Heart left ventricle (tissue), 16 donors: Measurements from ENCODE around the gene CHMP2A. TPM values are rescaled to one million over a fixed set of nuclear protein-coding genes. Genes with fewer than 3 reads are reported as not detected.

Experiments used
- ATAC-seq, 4 donors: fragments of 200-7000 bp; cut with Tn5 transposase; one replicate each; pipeline ENCODE4 v1.9.1; 2020 to 2022; ENCODE audit warnings: moderate library complexity in 4 of 4, mild to moderate bottlenecking in 3 of 4, moderate number of reproducible peaks in 1 of 4
- DNase-seq, 5 donors: peaks; one replicate each; pipeline ENCODE4 v3.0.0-alpha.2; 2020
- H3K27ac ChIP-seq, 12 donors: fragments of 200-600 bp; sonication (generic) in 4 of 12; one replicate each; pipeline versions ENCODE4 v1.5.0 to v1.8.0; 2016 to 2022; ENCODE audit warnings: mild to moderate bottlenecking in 2 of 12
- H3K27me3 ChIP-seq, 9 donors: fragments of 200-600 bp; sonication (generic) in 2 of 9; one replicate each; pipeline versions ENCODE4 v1.5.1 to v1.8.0; 2016 to 2022; ENCODE audit warnings: mild to moderate bottlenecking in 3 of 9
- H3K36me3 ChIP-seq, 9 donors: fragments of 200-600 bp; sonication (generic) in 2 of 9; one replicate each; pipeline versions ENCODE4 v1.5.0 to v1.8.0; 2018 to 2022; ENCODE audit warnings: mild to moderate bottlenecking in 2 of 9
- H3K4me1 ChIP-seq, 12 donors: fragments of 200-600 bp; sonication (generic) in 4 of 12; one replicate each; pipeline versions ENCODE4 v1.5.0 to v1.8.0; 2016 to 2022; ENCODE audit warnings: mild to moderate bottlenecking in 3 of 12
- H3K4me3 ChIP-seq, 12 donors: fragments of 200-600 bp; sonication (generic) in 4 of 12; one replicate each; pipeline versions ENCODE4 v1.5.0 to v1.8.0; 2017 to 2022; ENCODE audit warnings: mild to moderate bottlenecking in 9 of 12, moderate library complexity in 4 of 12
- H3K9me3 ChIP-seq, 12 donors: fragments of 200-600 bp; sonication (generic) in 4 of 12; one replicate each; pipeline versions ENCODE4 v1.5.0 to v1.8.0; 2016 to 2022; ENCODE audit warnings: mild to moderate bottlenecking in 1 of 12
- POLR2A ChIP-seq, 2 donors: fragments of 450-650 bp; IDR thresholded peaks; one replicate each; pipeline ENCODE4 v1.6.1; 2017; ENCODE audit warnings: antibody characterized with exemption in 2 of 2, mild to moderate bottlenecking in 2 of 2, moderate library complexity in 2 of 2
- WGBS, 4 donors: extraction: QIAGEN DNeasy Blood & Tissue Kit in 2 of 4; methylation state at CpG; one replicate each; pipeline versions ENCODE4 v1.1.5 to v1.1.7; 2013 to 2018; 5-methylcytosine and 5-hydroxymethylcytosine counted together
- intact Hi-C, 10 donors: fragments of 100-400 bp; cut with DNase I; formaldehyde crosslinking; loops; one replicate each; pipeline versions ENCODE4 v1.11.1 to v1.14.2; 2022
- polyA plus RNA-seq, 2 donors: library from polyadenylated mRNA; stranded (reverse); fragments of 200-250 nt; gene quantifications; one replicate each; pipeline ENCODE4 v1.2.3, GENCODE V29; 2013
- total RNA-seq, 9 donors: library from RNA; depleted of rRNA in 2 of 9; stranded (reverse); fragments of >200 nt in 2 of 9; fragmentation: NEBNext Ultra II Directional in 3 of 9; extraction: Animal tissue kit (Norgen Biotek cat#: 25700) in 3 of 9; gene quantifications; one replicate each; pipeline versions ENCODE4 v1.1.0 to v1.2.4, GENCODE V29; 2016 to 2023
- TF ChIP-seq, protein P1 (sequence below), 12 donors: fragments of 200-600 bp; sonication (generic) in 4 of 12; IDR thresholded peaks; one replicate each; pipeline versions ENCODE4 v1.5.0 to v1.8.0; 2018 to 2022; ENCODE audit warnings: antibody characterized with exemption in 12 of 12, mild to moderate bottlenecking in 5 of 12
- donor health status: ischemic (EF 13 %, LVEDD 7.1; RV severe dilation, severe dysfunction).
- donor health status: healthy with polysubstance abuse.
- donor health status: DM: no; HTN: yes; CAD: no.
- donor health status: DM: no; HTN: no; CAD: no.
- donor health status: ischemic (EF 25% LVEDD 6.9; RV normal size, moderate dysfunction).
- donor health status: ischemic (EF 25% LVEDD 5.7; RV mildly dilated, moderate dysfunction).
- donor health status: healthy.
- donor health status: DM: yes; HTN: yes; CAD: no.
- donor health status: ischemic (EF 35%, LVEDD 5.7; RV mildly dilated, moderate dysfunction).
- donor health status: nonischemic (EF 11% LVEDD 7.7; RV severe dilation, severe dysfunction).
- donor health status: DM: yes; HTN: yes; CAD: no.
- donor health status: PGD.
- donor health status: ischemic (EF 29% LVEDD 5.4; RV normal size, mild dysfunction).
- donor health status: nonischemic (EF 23%, LVEDD 6.1; RV moderate dilation, normal function).

CHMP2A gene
- total and polyA plus RNA-seq, 11 donors: 113 to 266 (median 138) TPM

DNA sequence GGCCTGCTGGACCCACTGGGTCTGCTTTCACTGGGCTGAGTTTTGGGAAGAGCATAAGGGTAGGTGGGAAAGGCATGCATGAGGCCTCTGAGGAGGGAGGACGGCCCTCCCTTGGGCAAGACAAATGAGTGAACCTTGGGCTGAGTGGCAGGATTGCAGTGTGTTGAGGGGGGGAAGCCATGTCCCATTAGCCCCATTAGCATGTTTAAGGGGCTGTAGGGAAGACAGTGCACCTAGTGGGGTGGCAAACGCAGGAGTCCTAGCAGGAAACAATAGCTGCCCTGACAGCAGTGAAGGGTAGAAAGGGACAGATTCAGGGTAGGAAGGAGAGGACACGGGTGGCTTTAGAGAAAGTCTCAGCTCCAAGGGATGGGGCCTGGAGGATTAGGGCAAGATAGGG is 32.2 kb downstream of the CHMP2A start:
- no peaks in the 10 kb centered on the region for H3K9me3 ChIP-seq
- peaks cover 7 to 26% (median 17%) of the 10 kb centered on the region in 12 donors for H3K4me1 ChIP-seq
- H3K27ac ChIP-seq: no peak overlapping the region
- intact Hi-C loops: no loop called here
- H3K27me3 ChIP-seq: no peaks in the 10 kb centered on the region
- no peak overlapping the region for H3K4me3 ChIP-seq
- 73 to 85% (median 82%) methylated on average over 3 of the region's 3 CpGs for WGBS, 4 donors
- ATAC-seq: no peak
- no peaks in the 10 kb centered on the region for H3K36me3 ChIP-seq
- TF ChIP-seq POLR2A (IDR thresholded peaks at IDR 0.05): no peak
- TF ChIP-seq, protein P1, sequence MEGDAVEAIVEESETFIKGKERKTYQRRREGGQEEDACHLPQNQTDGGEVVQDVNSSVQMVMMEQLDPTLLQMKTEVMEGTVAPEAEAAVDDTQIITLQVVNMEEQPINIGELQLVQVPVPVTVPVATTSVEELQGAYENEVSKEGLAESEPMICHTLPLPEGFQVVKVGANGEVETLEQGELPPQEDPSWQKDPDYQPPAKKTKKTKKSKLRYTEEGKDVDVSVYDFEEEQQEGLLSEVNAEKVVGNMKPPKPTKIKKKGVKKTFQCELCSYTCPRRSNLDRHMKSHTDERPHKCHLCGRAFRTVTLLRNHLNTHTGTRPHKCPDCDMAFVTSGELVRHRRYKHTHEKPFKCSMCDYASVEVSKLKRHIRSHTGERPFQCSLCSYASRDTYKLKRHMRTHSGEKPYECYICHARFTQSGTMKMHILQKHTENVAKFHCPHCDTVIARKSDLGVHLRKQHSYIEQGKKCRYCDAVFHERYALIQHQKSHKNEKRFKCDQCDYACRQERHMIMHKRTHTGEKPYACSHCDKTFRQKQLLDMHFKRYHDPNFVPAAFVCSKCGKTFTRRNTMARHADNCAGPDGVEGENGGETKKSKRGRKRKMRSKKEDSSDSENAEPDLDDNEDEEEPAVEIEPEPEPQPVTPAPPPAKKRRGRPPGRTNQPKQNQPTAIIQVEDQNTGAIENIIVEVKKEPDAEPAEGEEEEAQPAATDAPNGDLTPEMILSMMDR (IDR thresholded peaks at IDR 0.05): no peak
- no peak for DNase-seq

DNA sequence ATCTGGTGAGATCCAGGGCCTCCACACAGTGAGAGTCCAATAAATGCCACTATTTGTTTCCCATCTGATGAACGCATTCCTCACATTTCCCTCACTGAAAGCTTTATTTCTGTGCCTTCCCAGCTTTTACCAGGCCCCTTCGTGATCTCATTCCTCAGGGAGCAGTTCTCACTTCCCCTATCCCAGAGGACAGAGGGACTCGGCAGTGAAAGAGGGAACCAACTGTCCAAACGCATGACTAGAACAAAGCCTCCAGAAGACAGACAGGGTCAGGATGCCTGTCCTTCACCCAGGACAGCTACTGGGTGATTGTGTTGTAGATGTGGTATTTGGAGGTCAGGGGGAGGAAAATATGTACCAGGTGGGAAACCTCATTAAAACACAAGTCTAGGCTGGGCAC is 33.3 kb downstream of the CHMP2A start:
- WGBS, 4 donors: 63 to 74% (median 68%) methylated on average over 4 of the region's 4 CpGs
- Histone ChIP-seq H3K4me1 (peaks cover 7 to 33% (median 23%) of the 10 kb centered on the region in 12 donors), H3K36me3 (peaks cover 0 to 9% (median 7%) of the 10 kb centered on the region in 9 donors), H3K4me3 (no peak overlapping the region), H3K27ac (no peak overlapping the region), H3K9me3 (no peaks in the 10 kb centered on the region), H3K27me3 (no peaks in the 10 kb centered on the region)
- DNase-seq (no peak), ATAC-seq (no peak)
- TF ChIP-seq, protein P1 (IDR thresholded peaks at IDR 0.05): no peak
- no peak for TF ChIP-seq POLR2A (IDR thresholded peaks at IDR 0.05)
- intact Hi-C loops: loop anchor here in 1 of 10 donors (2.0 kb wide), 1 partner anchor 17 kb away; no protein-coding TSS in a partner anchor

DNA sequence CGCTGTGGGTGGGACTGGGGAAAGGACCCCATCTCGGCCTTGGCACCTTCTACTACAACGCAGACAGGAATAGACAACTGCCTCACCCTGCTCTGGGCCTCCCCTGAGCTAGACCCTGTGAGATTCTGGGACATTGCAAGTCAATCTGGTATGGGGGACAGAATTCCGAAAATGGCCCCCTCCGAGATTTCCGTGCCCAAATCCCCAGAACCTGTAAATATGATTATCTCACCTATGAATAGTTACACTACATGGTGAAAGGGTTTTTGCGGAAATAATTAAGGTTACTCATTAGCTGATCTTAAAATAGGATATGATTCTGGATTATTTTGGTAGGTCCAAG is 34.7 kb downstream of the CHMP2A start:
- no peaks in the 10 kb centered on the region for H3K27me3 ChIP-seq
- peak overlapping the region; percentile 70 to 97 (median 86) for H3K4me3 ChIP-seq
- ATAC-seq (peak in 1 of 4 donors; percentile 40), DNase-seq (no peak)
- no peaks in the 10 kb centered on the region for H3K9me3 ChIP-seq
- H3K4me1 ChIP-seq: peaks cover 7 to 47% (median 30%) of the 10 kb centered on the region in 12 donors
- no peak for TF ChIP-seq POLR2A (IDR thresholded peaks at IDR 0.05)
- TF ChIP-seq, protein P1 (IDR thresholded peaks at IDR 0.05): no peak
- peak overlapping the region; percentile 79 to 99 (median 94) for H3K27ac ChIP-seq
- intact Hi-C loops: loop anchor here in 1 of 10 donors (2.0 kb wide), 1 partner anchor 19 kb away; no protein-coding TSS in a partner anchor
- H3K36me3 ChIP-seq: peaks cover 0 to 23% (median 17%) of the 10 kb centered on the region in 9 donors
- 8 to 18% (median 11%) methylated on average over 6 to 7 of the region's 7 CpGs for WGBS, 4 donors

DNA sequence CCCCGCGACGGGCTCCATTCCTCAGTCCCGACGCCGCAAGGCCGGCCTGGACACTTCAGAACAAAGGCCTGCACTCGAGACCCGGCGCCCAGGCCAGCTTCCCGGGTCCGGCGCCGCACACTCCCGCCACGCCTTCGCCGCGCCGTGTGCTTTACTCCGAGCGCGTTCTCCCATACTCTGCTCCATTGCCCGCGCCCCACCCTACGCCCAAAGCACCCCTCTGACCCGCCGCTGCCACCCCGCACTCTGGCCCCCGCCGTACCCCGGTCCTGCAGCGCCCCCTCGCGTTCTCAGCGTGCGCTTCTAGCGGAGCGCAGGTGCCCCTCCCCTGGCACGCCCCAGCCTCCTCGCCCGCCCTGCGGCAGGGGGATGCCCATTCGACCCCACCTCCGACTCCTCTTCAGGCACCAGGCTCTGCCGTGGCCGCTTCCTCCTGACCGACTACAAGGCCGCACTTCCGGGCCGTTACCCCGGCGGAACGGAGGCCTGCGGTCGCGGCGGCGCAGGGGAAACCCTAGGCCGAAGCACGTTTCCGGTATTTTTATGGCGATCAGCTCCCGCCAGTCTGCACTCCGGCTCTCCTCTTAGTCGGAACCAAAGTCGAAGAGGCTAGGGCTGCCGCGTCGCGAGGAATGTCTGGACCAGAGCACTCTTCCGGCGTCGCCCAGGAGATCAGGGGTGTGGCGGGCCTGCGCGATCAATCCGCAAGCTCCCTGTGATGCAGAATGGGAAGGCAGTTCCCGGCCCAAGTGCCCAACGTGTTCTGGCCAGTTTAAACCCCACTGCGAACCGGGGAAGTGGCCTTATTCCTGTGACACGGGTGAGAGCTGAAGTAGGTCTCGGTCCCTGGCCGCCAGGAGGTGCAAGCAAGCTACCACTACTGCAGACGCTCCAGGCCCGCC is 35.3 kb downstream of the CHMP2A start, which contains the start of gene ZBTB45:
Gene ZBTB45, minus strand, starts transcription at position 456 of the 902 bp plus-strand sequence. CDS start 2,137 bp downstream, outside the sequence.
- ATAC-seq (peak; percentile 90 to 95 (median 94)), DNase-seq (peak; percentile 93 to 94 (median 93))
- H3K9me3 ChIP-seq: no peaks in the 10 kb centered on the region
- peak in 1 of 2 donors; percentile 42 for TF ChIP-seq POLR2A (IDR thresholded peaks at IDR 0.05)
- TF ChIP-seq, protein P1 (IDR thresholded peaks at IDR 0.05): peak; percentile 36 to 78 (median 56)
- 0 to 1% (median 1%) methylated on average over 62 to 87 of the region's 87 CpGs for WGBS, 4 donors
- peaks cover 0 to 24% (median 17%) of the 10 kb centered on the region in 9 donors for H3K36me3 ChIP-seq
- intact Hi-C loops: loop anchor here in 5 of 10 donors (1.0 to 2.0 kb wide), 6 partner anchors 19 to 337 kb away; partner anchors contain the start of genes TRIM28 (in 2 of the 5), MZF1 (in 1 of the 5) and ZNF274 (in 1 of the 5)
- H3K4me3 ChIP-seq: peak within 1 kb of the TSS; percentile 70 to 97 (median 86)
- peak within 1 kb of the TSS; percentile 79 to 99 (median 94) for H3K27ac ChIP-seq
- H3K4me1 ChIP-seq: peaks cover 7 to 53% (median 32%) of the 10 kb centered on the region in 12 donors
- no peaks in the 10 kb centered on the region for H3K27me3 ChIP-seq
